Measurements from ENCODE around the gene GSDMA.

DNA sequence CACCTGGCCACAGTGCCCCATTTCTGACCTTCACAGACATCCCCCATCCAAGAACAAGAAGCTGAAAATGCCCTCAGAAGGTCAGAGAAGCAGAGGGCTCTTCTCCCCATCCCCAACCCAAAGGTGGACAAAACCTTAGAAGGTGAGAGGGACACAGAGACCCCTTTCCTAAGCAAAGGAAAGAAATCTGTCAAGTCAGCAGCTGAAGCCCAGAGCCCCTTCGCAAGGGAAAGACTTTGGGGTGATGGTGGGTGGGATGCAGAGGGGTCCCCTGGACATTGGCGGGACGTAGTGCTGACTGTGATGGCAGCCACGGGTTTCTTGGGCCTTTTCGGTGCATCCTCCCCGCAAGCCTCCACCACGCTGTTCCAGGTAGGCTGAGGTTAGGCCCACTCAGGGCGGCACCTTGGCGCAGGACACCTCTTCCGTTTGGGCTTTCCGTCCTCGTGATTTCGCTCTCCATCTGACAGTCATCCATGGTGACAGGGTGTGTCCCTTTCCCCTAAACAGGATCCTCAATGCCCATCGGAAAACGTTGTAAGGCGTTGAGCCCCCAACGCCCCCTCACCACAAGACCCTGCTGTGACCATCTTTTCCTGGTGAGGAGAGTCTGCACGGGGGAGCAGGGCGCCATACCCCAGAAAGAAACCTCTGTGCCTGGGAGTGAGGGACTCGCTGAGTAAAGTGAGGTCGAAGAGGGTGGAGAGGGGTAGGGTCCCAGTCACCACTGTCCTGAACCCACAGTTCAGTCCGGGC is 10.7 kb upstream of the GSDMA start:
- TF ChIP-seq, protein P1, sequence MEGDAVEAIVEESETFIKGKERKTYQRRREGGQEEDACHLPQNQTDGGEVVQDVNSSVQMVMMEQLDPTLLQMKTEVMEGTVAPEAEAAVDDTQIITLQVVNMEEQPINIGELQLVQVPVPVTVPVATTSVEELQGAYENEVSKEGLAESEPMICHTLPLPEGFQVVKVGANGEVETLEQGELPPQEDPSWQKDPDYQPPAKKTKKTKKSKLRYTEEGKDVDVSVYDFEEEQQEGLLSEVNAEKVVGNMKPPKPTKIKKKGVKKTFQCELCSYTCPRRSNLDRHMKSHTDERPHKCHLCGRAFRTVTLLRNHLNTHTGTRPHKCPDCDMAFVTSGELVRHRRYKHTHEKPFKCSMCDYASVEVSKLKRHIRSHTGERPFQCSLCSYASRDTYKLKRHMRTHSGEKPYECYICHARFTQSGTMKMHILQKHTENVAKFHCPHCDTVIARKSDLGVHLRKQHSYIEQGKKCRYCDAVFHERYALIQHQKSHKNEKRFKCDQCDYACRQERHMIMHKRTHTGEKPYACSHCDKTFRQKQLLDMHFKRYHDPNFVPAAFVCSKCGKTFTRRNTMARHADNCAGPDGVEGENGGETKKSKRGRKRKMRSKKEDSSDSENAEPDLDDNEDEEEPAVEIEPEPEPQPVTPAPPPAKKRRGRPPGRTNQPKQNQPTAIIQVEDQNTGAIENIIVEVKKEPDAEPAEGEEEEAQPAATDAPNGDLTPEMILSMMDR (IDR thresholded peaks at IDR 0.05; ENCODE audit: poor library complexity): no peak
- TF ChIP-seq EZH2 (IDR thresholded peaks at IDR 0.05; ENCODE audit: borderline replicate concordance): no peak
- TF ChIP-seq EZH2phosphoT487 (IDR thresholded peaks at IDR 0.05; ENCODE audit: low read depth, severe bottlenecking, unreplicated experiment): no peak
